Pancreas (tissue), 10 donors: ENCODE data around the gene APP. TPM values are rescaled to one million over a fixed set of nuclear protein-coding genes. Genes with fewer than 3 reads are reported as not detected.

ENCODE experiments used
- ATAC-seq, 4 donors: fragments of 200-7000 bp; cut with Tn5 transposase; one replicate each; pipeline versions ENCODE4 v1.8.0 to v1.9.1; 2020; ENCODE audit warnings: mild to moderate bottlenecking in 4 of 4, moderate library complexity in 4 of 4
- DNase-seq, 6 donors: peaks; one replicate each; pipeline ENCODE4 v3.0.0-alpha.2; 2020
- FAIRE-seq: peaks from 2 replicates; lab custom pipeline; 2012; peaks lifted over from hg19 to GRCh38; lab: Jason Lieb, UNC
- H3K27ac ChIP-seq, 4 donors: fragments of 200-600 bp; sonication (generic); 1 replicate in 3 of 4; 2 replicates in 1 of 4; pipeline versions ENCODE4 v1.5.0 to v1.8.0; 2020
- H3K27me3 ChIP-seq, 4 donors: fragments of 200-600 bp; one replicate each; pipeline ENCODE4 v1.8.0; 2021
- H3K36me3 ChIP-seq, 3 donors: fragments of 200-600 bp; sonication (generic) in 1 of 3; one replicate each; pipeline versions ENCODE4 v1.5.0 to v1.8.0; 2020 to 2021
- H3K4me1 ChIP-seq, 3 donors: fragments of 200-600 bp; one replicate each; pipeline ENCODE4 v1.8.0; 2021
- H3K4me3 ChIP-seq, 4 donors: fragments of 200-600 bp; sonication (generic) in 2 of 4; one replicate each; pipeline versions ENCODE4 v1.5.0 to v1.8.0; 2020 to 2021
- H3K9me3 ChIP-seq, 4 donors: fragments of 200-600 bp; one replicate each; pipeline ENCODE4 v1.8.0; 2021
- CTCF ChIP-seq, 4 donors: fragments of 200-600 bp; sonication (generic) in 3 of 4; IDR thresholded peaks; one replicate each; pipeline versions ENCODE4 v1.5.0 to v1.8.0; 2021; ENCODE audit warnings: antibody characterized with exemption in 4 of 4
- WGBS, 2 donors: extraction: QIAGEN DNeasy Blood & Tissue Kit; methylation state at CpG; one replicate each; pipeline ENCODE4 v1.1.7; 2013; 5-methylcytosine and 5-hydroxymethylcytosine counted together
- intact Hi-C, 3 donors: fragments of 100-400 bp; cut with DNase I; formaldehyde crosslinking; loops; one replicate each; pipeline versions ENCODE4 v1.11.1 to v1.14.2; 2022
- polyA plus RNA-seq, 2 donors: library from polyadenylated mRNA; stranded (reverse); fragments of 200-250 nt; gene quantifications; one replicate each; pipeline ENCODE4 v1.2.3, GENCODE V29; 2013
- total RNA-seq, 6 donors: library from RNA; stranded (reverse); fragmentation: NEBNext Ultra II Directional in 4 of 6; extraction: Animal tissue kit (Norgen Biotek cat#: 25700) in 4 of 6; gene quantifications; one replicate each; pipeline versions ENCODE4 v1.2.1 to v1.2.4, GENCODE V29; 2021 to 2023
- donor health status: healthy with polysubstance abuse.
- donor health status: DM: no; HTN: no; CAD: no; lungs with moderate emphysema.
- donor health status: DM: no; HTN: no; CAD: no.
- donor health status: control.
- donor health status: control.
- donor health status: Bipolar disorder and iron deficiency.
- donor health status: DM: yes; HTN: yes; CAD: no.
- donor health status: DM: no; HTN: no; CAD: no.
- donor health status: DM: no; HTN: no; CAD: no.
- donor health status: DM: yes; HTN: yes; CAD: no.

APP gene
- total and polyA plus RNA-seq, 8 donors, result 50.7 to 372 (median 165) TPM

- no peak overlapping the region for H3K27ac ChIP-seq
- no peak for TF ChIP-seq CTCF (IDR thresholded peaks at IDR 0.05)
- H3K9me3 ChIP-seq, result no peaks in the 10 kb centered on the region
- no peaks in the 10 kb centered on the region for H3K4me1 ChIP-seq
- no peaks in the 10 kb centered on the region for H3K36me3 ChIP-seq
- no peaks in the 10 kb centered on the region for H3K27me3 ChIP-seq
- DNase-seq (no peak), FAIRE-seq (no peak), ATAC-seq (no peak)
- intact Hi-C loops, result no loop called here
- 77 to 88% methylated on average over 3 of the region's 3 CpGs for WGBS, 2 donors
- no peak overlapping the region for H3K4me3 ChIP-seq
Measured at GRCh38 chr21:25862112-25862511, 308.5 kb downstream of the APP start.

- H3K27ac ChIP-seq, result no peak overlapping the region
- 46 to 55% methylated on average over 5 of the region's 5 CpGs for WGBS, 2 donors
- TF ChIP-seq CTCF (IDR thresholded peaks at IDR 0.05), result no peak
- intact Hi-C loops, result no loop called here
- DNase-seq (no peak), ATAC-seq (no peak), FAIRE-seq (no peak)
- H3K36me3 ChIP-seq, result no peaks in the 10 kb centered on the region
- H3K4me1 ChIP-seq, result no peaks in the 10 kb centered on the region
- no peaks in the 10 kb centered on the region for H3K27me3 ChIP-seq
- H3K4me3 ChIP-seq, result no peak overlapping the region
- H3K9me3 ChIP-seq, result no peaks in the 10 kb centered on the region
Measured at GRCh38 chr21:25859235-25859929, 311.2 kb downstream of the APP start.

- 84 to 87% methylated on average over 3 of the region's 3 CpGs for WGBS, 2 donors
- intact Hi-C loops, result no loop called here
- no peak for FAIRE-seq
Measured at GRCh38 chr21:25858325-25858724, 312.2 kb downstream of the APP start.

GRCh38 chr21:25857308-25858074, 313.1 kb downstream of the APP start:
- no peaks in the 10 kb centered on the region for H3K27me3 ChIP-seq
- 52 to 57% methylated on average over 6 of the region's 6 CpGs for WGBS, 2 donors
- H3K4me1 ChIP-seq, result no peaks in the 10 kb centered on the region
- no peak overlapping the region for H3K4me3 ChIP-seq
- no peak overlapping the region for H3K27ac ChIP-seq
- ATAC-seq (no peak), FAIRE-seq (no peak), DNase-seq (no peak)
- no peaks in the 10 kb centered on the region for H3K9me3 ChIP-seq
- no peak for TF ChIP-seq CTCF (IDR thresholded peaks at IDR 0.05)
- no peaks in the 10 kb centered on the region for H3K36me3 ChIP-seq
- intact Hi-C loops, result no loop called here

More at GRCh38 chr21:25858325-25858724, 312.2 kb downstream of the APP start:
- ATAC-seq (no peak), DNase-seq (no peak)
- H3K27me3 ChIP-seq, result no peaks in the 10 kb centered on the region
- no peak overlapping the region for H3K27ac ChIP-seq
- no peak overlapping the region for H3K4me3 ChIP-seq
- no peaks in the 10 kb centered on the region for H3K4me1 ChIP-seq
- TF ChIP-seq CTCF (IDR thresholded peaks at IDR 0.05), result no peak
- H3K36me3 ChIP-seq, result no peaks in the 10 kb centered on the region
- H3K9me3 ChIP-seq, result no peaks in the 10 kb centered on the region

- intact Hi-C loops, result no loop called here
Measured at GRCh38 chr21:25855576-25855975, 315.0 kb downstream of the APP start.

More at GRCh38 chr21:25855576-25855975, 315.0 kb downstream of the APP start:
- Histone ChIP-seq H3K4me1 (no peaks in the 10 kb centered on the region), H3K4me3 (no peak overlapping the region), H3K27ac (no peak overlapping the region), H3K9me3 (no peaks in the 10 kb centered on the region), H3K27me3 (no peaks in the 10 kb centered on the region), H3K36me3 (no peaks in the 10 kb centered on the region)
- 51 to 67% methylated on average over 5 of the region's 5 CpGs for WGBS, 2 donors
- no peak for TF ChIP-seq CTCF (IDR thresholded peaks at IDR 0.05)
- DNase-seq (no peak), FAIRE-seq (no peak), ATAC-seq (no peak)
